H1 (cell line): ENCODE data around the gene SPATA13. TPM values are rescaled to one million over a fixed set of nuclear protein-coding genes. Genes with fewer than 3 reads are reported as not detected.

Experiments
- CTCF ChIA-PET: fragments of 300-600 bp; sonication (Branson Sonifier 250); formaldehyde crosslinking; loops from one replicate; lab custom pipeline; 2021; ENCODE audit not compliant: partially characterized antibody; lab: Charles Lee
- POLR2A ChIA-PET: fragments of 300-600 bp; sonication (Branson Sonifier 250); formaldehyde crosslinking; loops from one replicate; lab custom pipeline; 2021; ENCODE audit warnings: inconsistent platforms; ENCODE audit not compliant: partially characterized antibody; lab: Charles Lee
- DNase-seq, 2 experiments: peaks; one replicate each; pipeline versions ENCODE4 v3.0.0 to v3.0.0-alpha.2; 2010 to 2022; ENCODE audit warnings: low spot score in 2 of 2, low read depth in 1 of 2, mixed read lengths in 1 of 2
- FAIRE-seq: peaks from 2 replicates; lab custom pipeline; 2011; peaks lifted over from hg19 to GRCh38; lab: Jason Lieb, UNC
- H2AFZ ChIP-seq: 2 replicates; pipeline ENCODE4 v1.8.1; 2012; ENCODE audit warnings: low read length, inconsistent platforms
- H2AK5ac ChIP-seq: 2 replicates; pipeline ENCODE4 v1.6.1; 2013; ENCODE audit warnings: low read depth, low read length
- H2BK120ac ChIP-seq: replicated peaks from 2 replicates; pipeline ENCODE3; 2013; ENCODE audit warnings: low read depth, low read length, inconsistent platforms
- H2BK12ac ChIP-seq: 2 replicates; pipeline ENCODE4 v1.6.1; 2013; ENCODE audit warnings: low read depth, low read length
- H2BK15ac ChIP-seq: 2 replicates; pipeline ENCODE4 v1.6.1; 2013; ENCODE audit warnings: low read length
- H2BK20ac ChIP-seq: 2 replicates; pipeline ENCODE4 v1.6.1; 2013; ENCODE audit warnings: low read length
- H2BK5ac ChIP-seq: 2 replicates; pipeline ENCODE4 v1.6.1; 2013; ENCODE audit warnings: low read depth, low read length
- H3K14ac ChIP-seq: 2 replicates; pipeline ENCODE4 v1.6.1; 2013; ENCODE audit warnings: inconsistent platforms; ENCODE audit not compliant: insufficient read length
- H3K18ac ChIP-seq: 2 replicates; pipeline ENCODE4 v1.6.1; 2013; ENCODE audit warnings: low read length; ENCODE audit errors: extremely low read depth
- H3K23ac ChIP-seq: 2 replicates; pipeline ENCODE4 v1.6.1; 2013; ENCODE audit warnings: inconsistent platforms; ENCODE audit not compliant: insufficient read length
- H3K23me2 ChIP-seq: 2 replicates; pipeline ENCODE4 v1.6.1; 2013; ENCODE audit warnings: low read depth, low read length
- H3K27ac ChIP-seq: 2 replicates; pipeline ENCODE4 v1.6.1; 2011; ENCODE audit warnings: low read depth, low read length, inconsistent platforms
- H3K27me3 ChIP-seq, 4 experiments: replicated peaks in 1 of 4; 1 replicate in 1 of 4; 2 replicates in 3 of 4; pipeline versions ENCODE4 v1.6.1 to v1.8.1; 2011 to 2013; ENCODE audit warnings: low read length in 3 of 4, mild to moderate bottlenecking in 3 of 4, inconsistent platforms in 2 of 4, mixed read lengths in 2 of 4, moderate library complexity in 1 of 4; ENCODE audit not compliant: control insufficient read depth in 3 of 4, insufficient read depth in 3 of 4; ENCODE audit errors: extremely low read depth in 1 of 4
- H3K36me3 ChIP-seq, 4 experiments: 2 replicates each; pipeline versions ENCODE4 v1.6.1 to v1.8.1; 2011 to 2013; ENCODE audit warnings: mild to moderate bottlenecking in 4 of 4, low read length in 3 of 4, moderate library complexity in 2 of 4, control low read depth in 1 of 4, inconsistent platforms in 1 of 4; ENCODE audit not compliant: insufficient read depth in 4 of 4, control insufficient read depth in 2 of 4
- H3K4ac ChIP-seq: replicated peaks from 2 replicates; pipeline ENCODE3; 2013; ENCODE audit warnings: low read length, low read depth, mixed read lengths, inconsistent platforms; ENCODE audit not compliant: insufficient read length
- H3K4me1 ChIP-seq, 4 experiments: replicated peaks in 1 of 4; 1 replicate in 1 of 4; 2 replicates in 3 of 4; pipeline versions ENCODE4 v1.6.1 to v1.8.1; 2011 to 2013; ENCODE audit warnings: low read length in 3 of 4, inconsistent platforms in 2 of 4, mixed read lengths in 1 of 4; ENCODE audit not compliant: insufficient read depth in 4 of 4, control insufficient read depth in 3 of 4
- H3K4me2 ChIP-seq, 2 experiments: 2 replicates each; pipeline versions ENCODE4 v1.6.1 to v1.8.1; 2011 to 2013; ENCODE audit warnings: low read depth in 2 of 2, low read length in 2 of 2, control low read depth in 1 of 2, inconsistent platforms in 1 of 2, mild to moderate bottlenecking in 1 of 2; ENCODE audit not compliant: insufficient read depth in 1 of 2
- H3K4me3 ChIP-seq, 4 experiments: fragments of 200-600, 300-600 bp in 1 of 4; sonication (generic), shearing (Covaris generic), sonication (Bioruptor Twin) in 1 of 4; 2 replicates each; pipeline versions ENCODE4 v1.5.1 to v1.8.1; 2011 to 2016; ENCODE audit warnings: low read length in 4 of 4, low read depth in 3 of 4, control low read depth in 2 of 4, inconsistent platforms in 2 of 4, mild to moderate bottlenecking in 2 of 4, mixed read lengths in 1 of 4, moderate library complexity in 1 of 4; ENCODE audit not compliant: insufficient read depth in 2 of 4; ENCODE audit errors: extremely low read depth in 1 of 4
- H3K56ac ChIP-seq: replicated peaks from 2 replicates; pipeline ENCODE3; 2013; ENCODE audit warnings: low read depth, mild to moderate bottlenecking, mixed read lengths, low read length, inconsistent platforms; ENCODE audit not compliant: insufficient read length
- H3K79me1 ChIP-seq: 2 replicates; pipeline ENCODE4 v1.6.1; 2013; ENCODE audit warnings: low read depth, low read length, control low read depth
- H3K79me2 ChIP-seq, 2 experiments: 2 replicates each; pipeline versions ENCODE4 v1.6.1 to v1.8.1; 2012 to 2013; ENCODE audit warnings: low read length in 2 of 2, mild to moderate bottlenecking in 2 of 2, inconsistent platforms in 1 of 2; ENCODE audit not compliant: insufficient read depth in 2 of 2, control insufficient read depth in 1 of 2
- H3K9ac ChIP-seq, 4 experiments: replicated peaks in 1 of 4; 1 replicate in 1 of 4; 2 replicates in 3 of 4; pipeline versions ENCODE4 v1.6.1 to v1.8.1; 2011 to 2013; ENCODE audit warnings: low read depth in 3 of 4, low read length in 3 of 4, control low read depth in 2 of 4, mild to moderate bottlenecking in 2 of 4, moderate library complexity in 2 of 4, inconsistent platforms in 1 of 4; ENCODE audit errors: extremely low read depth in 1 of 4
- H3K9me3 ChIP-seq, 2 experiments: 2 replicates each; pipeline versions ENCODE4 v1.6.1 to v1.8.1; 2012 to 2013; ENCODE audit warnings: mild to moderate bottlenecking in 2 of 2, moderate library complexity in 2 of 2, control low read depth in 1 of 2, inconsistent platforms in 1 of 2, low read depth in 1 of 2, low read length in 1 of 2, mixed read lengths in 1 of 2; ENCODE audit not compliant: insufficient read depth in 2 of 2
- H4K20me1 ChIP-seq, 2 experiments: replicated peaks in 1 of 2; 2 replicates each; pipeline versions ENCODE3 to v1.8.1; 2011 to 2013; ENCODE audit warnings: inconsistent platforms in 2 of 2, low read length in 2 of 2, mild to moderate bottlenecking in 1 of 2; ENCODE audit not compliant: insufficient read depth in 2 of 2, control insufficient read depth in 1 of 2
- H4K5ac ChIP-seq: 2 replicates; pipeline ENCODE4 v1.6.1; 2013; ENCODE audit warnings: low read length, low read depth, mixed read lengths, inconsistent platforms; ENCODE audit not compliant: insufficient read length
- H4K8ac ChIP-seq: 2 replicates; pipeline ENCODE4 v1.8.0; 2013; ENCODE audit warnings: mild to moderate bottlenecking, moderate library complexity, low read length, inconsistent platforms; ENCODE audit not compliant: insufficient read depth; ENCODE audit errors: extremely low read depth
- H4K91ac ChIP-seq: replicated peaks from 2 replicates; pipeline ENCODE3; 2013; ENCODE audit warnings: low read length, mixed read lengths, inconsistent platforms; ENCODE audit not compliant: insufficient read length
- BRCA1 ChIP-seq: IDR thresholded peaks from 2 replicates; pipeline ENCODE4 v1.6.1; 2012; ENCODE audit warnings: low read depth, low read length, improper control_type of control experiment
- CTBP2 ChIP-seq: IDR thresholded peaks from 2 replicates; pipeline ENCODE4 v1.7.0; 2011; ENCODE audit warnings: borderline replicate concordance, mild to moderate bottlenecking, moderate library complexity, mixed read lengths, low read length; ENCODE audit not compliant: insufficient read depth, insufficient read length
- HDAC2 ChIP-seq, 2 experiments: fragments of 300-600 bp in 1 of 2; sonication (generic) in 1 of 2; IDR thresholded peaks; 2 replicates each; pipeline ENCODE4 v1.6.1; 2011 to 2012; ENCODE audit warnings: low read depth in 2 of 2, low read length in 2 of 2, mild to moderate bottlenecking in 2 of 2, moderate library complexity in 2 of 2, borderline replicate concordance in 1 of 2, inconsistent platforms in 1 of 2
- MAFK ChIP-seq: IDR thresholded peaks from 2 replicates; pipeline ENCODE4 v1.6.1; 2012; ENCODE audit warnings: low read depth, mild to moderate bottlenecking, improper control_type of control experiment, low read length
- POLR2A ChIP-seq, 2 experiments: IDR thresholded peaks; 1 replicate in 1 of 2; 2 replicates in 1 of 2; pipeline ENCODE4 v1.6.1; 2011; ENCODE audit warnings: low read depth in 2 of 2, low read length in 2 of 2, mild to moderate bottlenecking in 2 of 2; ENCODE audit errors: control extremely low read depth in 1 of 2
- POLR2AphosphoS5 ChIP-seq: IDR thresholded peaks from 2 replicates; pipeline ENCODE4 v1.6.1; 2011; ENCODE audit warnings: low read depth, low read length
- POU5F1 ChIP-seq: IDR thresholded peaks from 2 replicates; pipeline ENCODE4 v1.6.1; 2011; ENCODE audit warnings: low read depth, mild to moderate bottlenecking, low read length, moderate library complexity
- RNF2 ChIP-seq: fragments of 200-900, 300-1000 bp; sonication (generic); IDR thresholded peaks from 2 replicates; pipeline ENCODE4 v1.7.1; 2016; ENCODE audit warnings: borderline replicate concordance, low read depth, mild to moderate bottlenecking, antibody characterized with exemption, low read length; ENCODE audit not compliant: poor library complexity, severe bottlenecking; ENCODE audit errors: missing control alignments
- SP1 ChIP-seq: IDR thresholded peaks from 2 replicates; pipeline ENCODE4 v1.6.1; 2011; ENCODE audit warnings: low read depth, low read length
- TBP ChIP-seq: IDR thresholded peaks from 2 replicates; pipeline ENCODE4 v1.6.1; 2011; ENCODE audit warnings: low read depth, low read length, improper control_type of control experiment
- TCF12 ChIP-seq: IDR thresholded peaks from 2 replicates; pipeline ENCODE4 v1.6.1; 2011; ENCODE audit warnings: low read depth, mild to moderate bottlenecking, low read length
- ZNF274 ChIP-seq: IDR thresholded peaks from 2 replicates; pipeline ENCODE4 v1.7.0; 2012; ENCODE audit warnings: low read length, borderline replicate concordance; ENCODE audit errors: extremely low read depth
- WGBS, 2 experiments: shearing (Covaris generic) in 1 of 2; methylation state at CpG; one replicate each; pipeline versions ENCODE4 v1.1.6 to v1.1.7; 2013 to 2015; ENCODE audit warnings: low lambda C conversion rate in 2 of 2, mixed read lengths in 2 of 2, inconsistent platforms in 1 of 2, low coverage in 1 of 2, missing lambda C conversion rate in 1 of 2; ENCODE audit not compliant: insufficient replicate concordance in 2 of 2, insufficient coverage in 1 of 2, insufficient read length in 1 of 2; ENCODE audit errors: extremely low coverage in 1 of 2, missing lambda C conversion rate in 1 of 2; 5-methylcytosine and 5-hydroxymethylcytosine counted together
- polyA plus RNA-seq, 7 experiments: library from polyadenylated mRNA; depleted of rRNA in 3 of 7; stranded (reverse) in 5 of 7; unstranded in 2 of 7; fragments of >200 nt in 5 of 7; fragments of 200-250 nt in 2 of 7; gene quantifications; 1 replicate in 5 of 7; 2 replicates in 1 of 7; 4 replicates in 1 of 7; pipeline versions ENCODE4 v1.2.1 to v1.2.3, GENCODE V29; 2011 to 2013; ENCODE audit warnings: missing spikeins in 2 of 7, mixed read lengths in 2 of 7
- total RNA-seq: library from RNA; stranded (reverse); fragmentation: NEBNext Ultra II Directional; extraction: Animal tissue kit (Norgen Biotek cat#: 25700); gene quantifications from 2 replicates; pipeline ENCODE4 v1.2.1, GENCODE V29; 2021

Gene SPATA13
- total and polyA plus RNA-seq, 2 of the 8 experiments (the other 6 are each of a cell fraction or from before 2014, with no cell fraction given) = 12.6 to 30.9 TPM

DNA sequence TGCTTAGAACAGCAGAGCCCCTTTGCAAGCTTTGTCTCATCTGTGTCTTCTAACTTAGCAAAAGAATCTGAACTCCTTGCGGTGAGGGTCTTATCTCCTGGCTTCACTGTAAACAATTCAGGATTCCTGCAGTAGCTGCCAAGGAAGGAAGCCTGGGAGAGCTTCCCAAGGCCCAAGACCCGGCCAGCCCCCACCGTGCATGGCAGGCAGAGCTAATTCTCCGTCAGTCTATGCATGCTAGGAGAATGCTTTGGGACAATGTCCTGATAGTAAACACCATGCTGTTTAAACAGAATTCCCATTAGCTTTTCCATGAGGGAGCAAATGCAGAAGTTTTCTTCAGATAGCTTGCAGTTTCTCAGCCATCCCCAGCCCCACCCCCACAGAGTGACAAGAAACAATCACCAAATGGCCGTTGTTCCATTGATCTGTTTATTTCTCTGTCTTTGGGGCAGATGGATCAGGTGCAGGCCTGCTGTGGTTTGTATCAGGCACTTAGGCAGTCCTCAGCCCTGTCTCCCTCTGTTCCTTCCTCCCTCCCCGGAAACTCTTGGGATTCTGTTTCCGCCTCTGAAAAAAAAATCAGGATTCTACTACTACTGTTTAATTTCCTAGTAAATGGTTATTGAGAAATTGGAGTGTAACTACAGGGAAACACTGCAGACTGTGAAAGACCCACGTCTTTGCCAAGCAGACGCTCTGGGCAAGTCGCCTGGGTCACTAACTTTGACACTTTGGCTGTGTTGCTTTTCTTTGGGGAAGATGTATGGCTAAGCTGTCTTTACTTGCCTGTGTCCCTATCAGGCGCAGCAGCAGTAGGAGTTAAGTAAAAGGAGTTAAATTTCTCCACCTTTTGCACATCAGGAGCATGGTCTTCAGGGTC lies 40.7 kb upstream of the SPATA13 start:
- Histone ChIP-seq H2BK12ac (no peak overlapping the region), H2AK5ac (no peak overlapping the region), H3K9ac (no peak overlapping the region), H3K23ac (no peak overlapping the region), H2BK120ac (no peak overlapping the region), H2BK5ac (no peak overlapping the region), H3K23me2 (no peaks in the 10 kb centered on the region), H4K20me1 (no peaks in the 10 kb centered on the region), H3K4me2 (0 out of 4 replicates have a peak overlapping the region, but pooled peaks of 1 of the 2 experiments have one; percentile 12), H2AFZ (peak overlapping the region; percentile 24; the same call in 1 of the 2 replicates), H2BK20ac (no peak overlapping the region), H3K14ac (no peak overlapping the region), H3K9me3 (no peaks in the 10 kb centered on the region), H3K18ac (no peak overlapping the region), H4K91ac (no peak overlapping the region), H3K56ac (no peak overlapping the region), H4K8ac (no peak overlapping the region), H3K27me3 (no peaks in the 10 kb centered on the region), H2BK15ac (no peak overlapping the region), H3K79me2 (no peaks in the 10 kb centered on the region), H3K4ac (no peak overlapping the region), H3K4me3 (no peak overlapping the region), H4K5ac (no peak overlapping the region), H3K27ac (no peak overlapping the region), H3K79me1 (no peaks in the 10 kb centered on the region), H3K4me1 (peaks cover 0 to 10% (median 3%) of the 10 kb centered on the region in 4 experiments; a peak in 5 of 7 replicates), H3K36me3 (no peaks in the 10 kb centered on the region)
- CTCF ChIA-PET = interaction anchor here (0.7 to 1.0 kb wide), 4 partner anchors 20 to 109 kb away, joined by 3 read pairs; no protein-coding TSS in a partner anchor
- 81% methylated on average over 11 of the region's 11 CpGs; no CpG with 5 or more reads in 1 of the 2 experiments for WGBS, 2 experiments
- POLR2A ChIA-PET = no interaction called here
- no peak for DNase-seq
- peak; percentile 19 for FAIRE-seq
- TF ChIP-seq POLR2A (IDR thresholded peaks at IDR 0.05; ENCODE audit: control extremely low read depth in 1 of 2, low read depth in 2 of 2, low read length in 2 of 2) (no peak), TBP (no peak), HDAC2 (IDR thresholded peaks at IDR 0.05; ENCODE audit: borderline replicate concordance in 1 of 2, low read depth in 2 of 2, low read length in 2 of 2) (no peak), RNF2 (no peak), ZNF274 (no peak), TCF12 (no peak), POLR2AphosphoS5 (no peak), BRCA1 (no peak), MAFK (no peak), SP1 (no peak), POU5F1 (no peak), CTBP2 (no peak)
